PC-3 (cell line): ENCODE data around the gene KRT23.

ENCODE experiments used
- CTCF ChIP-seq: fragments of 300-600 bp; sonication (generic); conservative IDR thresholded peaks from 2 replicates; pipeline ENCODE4 v1.5.1; 2017; ENCODE audit warnings: antibody characterized with exemption, low read depth, mild to moderate bottlenecking, low read length
- EZH2 ChIP-seq: fragments of 300-600 bp; sonication (generic); IDR thresholded peaks from one replicate; pipeline ENCODE4 v1.6.1; 2017; ENCODE audit warnings: antibody characterized with exemption, mild to moderate bottlenecking, low read length; ENCODE audit not compliant: unreplicated experiment

- TF ChIP-seq CTCF (no peak), EZH2 (no peak)
These were observed 53.7 kb downstream of the KRT23 start for GRCh38 chr17:40883626-40884334.
